ENCODE results near the gene AHSA1.

AHSA1 gene

DNA sequence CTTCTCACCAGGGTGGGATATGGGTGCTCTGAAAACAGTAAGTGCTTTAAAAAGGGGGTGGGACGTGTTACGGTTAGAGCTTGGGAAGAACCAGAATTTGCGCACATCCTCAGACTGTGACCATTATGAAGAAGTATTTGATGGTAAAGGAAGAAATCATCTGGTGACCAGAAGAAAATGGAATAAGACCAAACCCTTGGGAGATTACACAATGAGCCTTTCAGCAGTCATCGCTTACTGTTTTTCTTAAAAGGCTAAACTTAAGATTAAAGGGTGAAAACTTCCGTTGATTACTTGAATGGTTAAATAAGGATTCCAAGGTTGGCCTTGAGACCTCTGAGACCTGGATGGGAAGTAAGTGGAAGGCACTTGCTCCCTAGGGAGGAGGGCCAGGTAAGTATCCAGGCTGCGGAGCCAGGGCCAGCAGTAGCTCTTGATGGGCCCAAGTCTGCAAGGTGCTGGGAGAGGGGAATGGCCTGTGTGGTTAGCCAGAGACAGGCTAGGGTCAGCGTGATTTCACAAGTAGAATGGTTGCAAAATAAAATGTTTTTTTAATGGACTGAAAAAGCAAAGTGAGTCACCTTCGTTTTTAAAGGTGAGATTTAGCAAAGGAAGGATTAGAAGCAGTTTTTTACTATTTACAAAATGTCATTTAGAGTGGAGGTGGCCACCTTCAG lies 53.7 kb downstream of the AHSA1 start:
- DNase-seq, result no peak

DNA sequence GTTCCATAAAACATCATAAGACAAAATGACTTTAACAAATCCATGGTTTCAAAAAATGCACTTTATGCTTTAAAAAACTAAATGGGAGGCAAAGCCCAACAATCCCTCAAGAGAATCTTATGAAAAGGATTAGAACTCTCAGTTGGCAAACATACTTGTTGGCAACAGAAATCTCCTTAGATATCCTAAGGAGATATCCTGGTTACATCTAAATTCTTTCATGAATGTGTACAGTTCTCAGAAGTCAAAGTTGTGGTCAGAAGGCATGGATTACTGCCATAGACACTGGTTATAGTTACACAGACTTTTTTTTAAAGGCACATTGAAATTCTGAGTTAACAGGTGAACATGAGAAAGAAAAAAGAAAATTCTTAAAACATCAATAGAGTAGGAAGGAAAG lies 58.2 kb downstream of the AHSA1 start:
- no peak for DNase-seq
